GM23338 (cell line): Measurements from ENCODE around the gene RPP21. TPM values are rescaled to one million over a fixed set of nuclear protein-coding genes. Genes with fewer than 3 reads are reported as not detected.

Experiments
- ATAC-seq: fragments of 200-7000 bp; cut with Tn5 transposase; 3 replicates; pipeline ENCODE4 v1.9.1; 2020
- DNase-seq: peaks from one replicate; pipeline ENCODE4 v3.0.0-alpha.2; 2015; ENCODE audit warnings: low spot score
- H2AFZ ChIP-seq: fragments of 200-600 bp; sonication (generic); 2 replicates; pipeline ENCODE4 v1.8.0; 2016; ENCODE audit warnings: antibody characterized with exemption, mild to moderate bottlenecking, moderate library complexity
- H3F3A ChIP-seq: fragments of 200-600 bp; sonication (generic); replicated peaks from 2 replicates; pipeline ENCODE4 v1.8.0; 2017; ENCODE audit warnings: antibody characterized with exemption, mixed run types, low read depth
- H3K27ac ChIP-seq: fragments of 200-600 bp; sonication (generic); 2 replicates; pipeline ENCODE4 v1.6.1; 2016; ENCODE audit warnings: low read depth
- H3K27me3 ChIP-seq: fragments of 200-600 bp; sonication (generic); 2 replicates; pipeline ENCODE4 v1.8.0; 2016; ENCODE audit warnings: mild to moderate bottlenecking, mixed run types, moderate library complexity; ENCODE audit not compliant: insufficient read depth
- H3K36me3 ChIP-seq: fragments of 200-600 bp; sonication (generic); 2 replicates; pipeline ENCODE4 v1.8.0; 2016; ENCODE audit warnings: mild to moderate bottlenecking; ENCODE audit not compliant: insufficient read depth
- H3K4me1 ChIP-seq: fragments of 200-600 bp; sonication (generic); 2 replicates; pipeline ENCODE4 v1.8.0; 2016; ENCODE audit warnings: mild to moderate bottlenecking, moderate library complexity; ENCODE audit not compliant: insufficient read depth
- H3K4me2 ChIP-seq: fragments of 200-600 bp; sonication (generic); 2 replicates; pipeline ENCODE4 v1.7.1; 2017; ENCODE audit warnings: mixed run types
- H3K4me3 ChIP-seq: fragments of 200-600 bp; sonication (generic); 2 replicates; pipeline ENCODE4 v1.6.1; 2016; ENCODE audit warnings: mixed run types
- H3K79me2 ChIP-seq: fragments of 200-600 bp; sonication (generic); replicated peaks from 2 replicates; pipeline ENCODE4 v1.8.0; 2017; ENCODE audit warnings: mild to moderate bottlenecking; ENCODE audit not compliant: insufficient read depth
- H3K9me2 ChIP-seq: fragments of 200-600 bp; sonication (generic); 2 replicates; pipeline ENCODE4 v1.8.0; 2017; ENCODE audit not compliant: insufficient read depth
- H4K20me1 ChIP-seq: fragments of 200-600 bp; sonication (generic); replicated peaks from 2 replicates; pipeline ENCODE4 v1.8.0; 2017; ENCODE audit warnings: mild to moderate bottlenecking; ENCODE audit not compliant: insufficient read depth
- H3K27ac Mint-ChIP-seq: 2 replicates; pipeline ENCODE4 v1.8.0; 2020; ENCODE audit warnings: inconsistent platforms, mild to moderate bottlenecking, moderate library complexity, mixed read lengths
- H3K27me3 Mint-ChIP-seq: 3 replicates; pipeline ENCODE4 v1.8.0; 2022; ENCODE audit warnings: low read depth, mild to moderate bottlenecking, moderate library complexity, mixed read lengths, inconsistent platforms; ENCODE audit not compliant: insufficient read depth, poor library complexity
- H3K36me3 Mint-ChIP-seq: 3 replicates; pipeline ENCODE4 v1.8.0; 2021; ENCODE audit warnings: low read depth, mild to moderate bottlenecking, inconsistent platforms, moderate library complexity, mixed read lengths
- H3K4me1 Mint-ChIP-seq: 3 replicates; pipeline ENCODE4 v1.8.0; 2020; ENCODE audit warnings: mild to moderate bottlenecking, inconsistent platforms, mixed read lengths
- H3K4me3 Mint-ChIP-seq: 3 replicates; pipeline ENCODE4 v1.8.0; 2021; ENCODE audit warnings: moderate library complexity, mild to moderate bottlenecking, inconsistent platforms, mixed read lengths
- H3K9me3 Mint-ChIP-seq: 3 replicates; pipeline ENCODE4 v1.8.0; 2020; ENCODE audit warnings: moderate library complexity, mild to moderate bottlenecking, inconsistent platforms, mixed read lengths
- CREB1 ChIP-seq: fragments of 250-450 bp; sonication (Bioruptor Pico); IDR thresholded peaks from 2 replicates; pipeline ENCODE4 v1.5.0; 2020; ENCODE audit warnings: low read depth, mild to moderate bottlenecking, moderate library complexity
- CTCF ChIP-seq, 2 experiments: fragments of 200-600 bp in 1 of 2; sonication (generic) in 1 of 2; conservative IDR thresholded peaks; 2 replicates each; pipeline versions ENCODE4 v1.5.1 to v1.6.1; 2016 to 2017; ENCODE audit warnings: antibody characterized with exemption in 2 of 2, low read depth in 2 of 2, mild to moderate bottlenecking in 2 of 2, moderate library complexity in 1 of 2
- ETS1 ChIP-seq: IDR thresholded peaks from 2 replicates; pipeline ENCODE4 v1.6.1; 2016; ENCODE audit warnings: antibody characterized with exemption
- EZH2 ChIP-seq: fragments of 200-600 bp; sonication (generic); IDR thresholded peaks from one replicate; pipeline ENCODE4 v1.8.0; 2017; ENCODE audit warnings: antibody characterized with exemption, mild to moderate bottlenecking, low read depth; ENCODE audit not compliant: unreplicated experiment
- EZH2phosphoT487 ChIP-seq: fragments of 200-600 bp; sonication (generic); IDR thresholded peaks from one replicate; pipeline ENCODE4 v1.8.1; 2018; ENCODE audit warnings: antibody characterized with exemption; ENCODE audit not compliant: unreplicated experiment
- JUNB ChIP-seq: IDR thresholded peaks from one replicate; pipeline ENCODE4 v1.6.1; 2016; ENCODE audit warnings: antibody characterized with exemption; ENCODE audit not compliant: unreplicated experiment
- NANOG ChIP-seq: IDR thresholded peaks from 2 replicates; pipeline ENCODE4 v1.6.1; 2016; ENCODE audit warnings: antibody characterized with exemption, borderline replicate concordance
- POLR2AphosphoS5 ChIP-seq: IDR thresholded peaks from 2 replicates; pipeline ENCODE4 v1.6.1; 2016; ENCODE audit warnings: antibody characterized with exemption, low read depth
- REST ChIP-seq: IDR thresholded peaks from one replicate; pipeline ENCODE4 v1.6.1; 2018; ENCODE audit warnings: antibody characterized with exemption; ENCODE audit not compliant: unreplicated experiment
- STAT1 ChIP-seq: IDR thresholded peaks from one replicate; pipeline ENCODE4 v1.6.1; 2016; ENCODE audit warnings: antibody characterized with exemption; ENCODE audit not compliant: unreplicated experiment
- ZNF114 ChIP-seq: fragments of 250-450 bp; sonication (Bioruptor Pico); IDR thresholded peaks from 2 replicates; pipeline ENCODE4 v1.5.0; 2020; ENCODE audit warnings: mild to moderate bottlenecking, moderate library complexity
- ZNF331 ChIP-seq: fragments of 250-450 bp; sonication (Bioruptor Pico); IDR thresholded peaks from 2 replicates; pipeline ENCODE4 v1.5.0; 2020; ENCODE audit warnings: low read depth, mild to moderate bottlenecking, moderate library complexity
- ZNF462 ChIP-seq: fragments of 250-450 bp; sonication (Bioruptor Pico); IDR thresholded peaks from 2 replicates; pipeline ENCODE4 v1.5.0; 2020; ENCODE audit warnings: mild to moderate bottlenecking, moderate library complexity
- polyA plus RNA-seq: library from polyadenylated mRNA; unstranded; fragments of >200 nt; fragmentation: Nextera tagmentation; extraction: Ambion mirVana; gene quantifications from 2 replicates; pipeline ENCODE4 v1.2.1, GENCODE V29; 2016
- total RNA-seq: library from RNA; depleted of rRNA; stranded (reverse); fragments of >200 nt; shearing (Covaris generic); gene quantifications from 2 replicates; pipeline ENCODE4 v1.2.3, GENCODE V29; 2014

RPP21 gene
- total and polyA plus RNA-seq, 2 experiments from 2014 or later: 63.7 to 161 TPM

- Histone ChIP-seq H3K79me2 (0 out of 2 replicates have a peak, but pooled peaks cover 4% of the 10 kb centered on the region), H3K4me2 (no peak overlapping the region), H3F3A (no peaks in the 10 kb centered on the region), H3K9me2 (no peaks in the 10 kb centered on the region), H3K4me3 (no peak overlapping the region), H3K27ac (no peak overlapping the region), H4K20me1 (no peaks in the 10 kb centered on the region), H3K36me3 (peaks cover 4% of the 10 kb centered on the region; the same call in 1 of the 2 replicates), H2AFZ (no peak overlapping the region), H3K4me1 (no peaks in the 10 kb centered on the region), H3K27me3 (no peaks in the 10 kb centered on the region)
- TF ChIP-seq JUNB (no peak), ETS1 (no peak), REST (no peak), CREB1 (CRISPR knock-in tag) (no peak), NANOG (no peak), CTCF (conservative IDR thresholded peaks at IDR 0.05; ENCODE audit: low read depth in 2 of 2) (no peak), EZH2phosphoT487 (no peak), ZNF462 (CRISPR knock-in tag) (no peak), EZH2 (no peak), POLR2AphosphoS5 (no peak), ZNF114 (CRISPR knock-in tag) (no peak), STAT1 (no peak), ZNF331 (CRISPR knock-in tag) (no peak)
- H3K4me3 Mint-ChIP-seq: no peak overlapping the region
- no peaks in the 10 kb centered on the region for H3K9me3 Mint-ChIP-seq
- no peak for ATAC-seq
- peaks cover 7% of the 10 kb centered on the region for H3K27me3 Mint-ChIP-seq
- H3K4me1 Mint-ChIP-seq: peaks cover 8% of the 10 kb centered on the region
- peaks cover 17% of the 10 kb centered on the region for H3K36me3 Mint-ChIP-seq
- H3K27ac Mint-ChIP-seq: no peak overlapping the region
- DNase-seq: no peak
Observed at GRCh38 chr6:30348957-30349356, 4.0 kb downstream of the RPP21 start.
